Measurements from ENCODE around the gene PCCA. TPM values are rescaled to one million over a fixed set of nuclear protein-coding genes. Genes with fewer than 3 reads are reported as not detected.

The PCCA gene
- polyA plus RNA-seq, 1 of the 3 experiments (the other 2 are of a cell fraction) = 7.3 TPM

- ChIA-PET CTCF (interaction anchor here (0.6 to 2.5 kb wide), 5 partner anchors 10 to 18 kb away, joined by 3 to 11 read pairs (median 8); no protein-coding TSS in a partner anchor), POLR2A (no interaction called here)
- no peaks in the 10 kb centered on the region for H4K20me1 ChIP-seq (ENCODE audit: insufficient read depth)
- no peak overlapping the region for H3K4me3 ChIP-seq (ENCODE audit: low read depth in 2 of 2, low read length in 1 of 2)
- TF ChIP-seq USF1 (IDR thresholded peaks at IDR 0.05; ENCODE audit: borderline replicate concordance, low read depth) (no peak), TAF1 (IDR thresholded peaks at IDR 0.05; ENCODE audit: borderline replicate concordance, low read depth, low read length) (no peak), POLR2AphosphoS5 (IDR thresholded peaks at IDR 0.05; ENCODE audit: low read depth, low read length) (no peak), EZH2phosphoT487 (IDR thresholded peaks at IDR 0.05; ENCODE audit: borderline replicate concordance, low read depth) (no peak), EP300 (IDR thresholded peaks at IDR 0.05; ENCODE audit: borderline replicate concordance in 1 of 2, low read depth in 1 of 2, low read length in 1 of 2) (no peak), SIN3A (IDR thresholded peaks at IDR 0.05; ENCODE audit: borderline replicate concordance, low read depth, low read length) (no peak), CHD2 (IDR thresholded peaks at IDR 0.05; ENCODE audit: low read length, partially characterized antibody) (no peak), YY1 (IDR thresholded peaks at IDR 0.05; ENCODE audit: low read depth) (no peak), MXI1 (IDR thresholded peaks at IDR 0.05; ENCODE audit: low read depth, low read length) (no peak), FOXJ3 (CRISPR knock-in tag; IDR thresholded peaks at IDR 0.05) (no peak), NFIC (IDR thresholded peaks at IDR 0.05; ENCODE audit: borderline replicate concordance) (no peak), TEAD4 (IDR thresholded peaks at IDR 0.05; ENCODE audit: borderline replicate concordance, insufficient read depth) (no peak)
- H3K79me2 ChIP-seq (ENCODE audit: insufficient read depth) = no peaks in the 10 kb centered on the region
- DNase-seq = no peak
- no peak overlapping the region for H3K27ac ChIP-seq (ENCODE audit: low read depth in 2 of 2, low read length in 1 of 2)
- no peak overlapping the region for H3K4me2 ChIP-seq
- no peaks in the 10 kb centered on the region for H3K27me3 ChIP-seq (ENCODE audit: insufficient read depth)
- H3K9ac ChIP-seq = no peak overlapping the region
- no peaks in the 10 kb centered on the region for H3F3A ChIP-seq (replicated peaks; ENCODE audit: insufficient read depth)
- H3K4me1 ChIP-seq (ENCODE audit: control insufficient read depth in 1 of 2, insufficient read depth in 2 of 2, low read depth in 1 of 2, low read length in 1 of 2) = no peaks in the 10 kb centered on the region; a peak in 1 of 4 replicates
- H2AFZ ChIP-seq (ENCODE audit: low read depth) = no peak overlapping the region
- H3K9me2 ChIP-seq = no peaks in the 10 kb centered on the region
- 95% methylated on average over 21 of the region's 60 CpGs for WGBS (ENCODE audit: low lambda C conversion rate)
- peaks cover 3 to 23% of the 10 kb centered on the region in 2 experiments for H3K36me3 ChIP-seq (replicated peaks in 1 of 2; ENCODE audit: control insufficient read depth in 1 of 2, insufficient read depth in 2 of 2, low read length in 1 of 2)
- H3K9me3 ChIP-seq = no peaks in the 10 kb centered on the region
Observed at GRCh38 chr13:100532090-100532766, 443.3 kb downstream of the PCCA start.

GRCh38 chr13:100532836-100533435 lies 444.0 kb downstream of the PCCA start:
- ChIA-PET CTCF (interaction anchor here (0.6 to 2.0 kb wide), 3 partner anchors 9 to 18 kb away, joined by 3 to 8 read pairs (median 3); no protein-coding TSS in a partner anchor), POLR2A (no interaction called here)
- H3K27me3 ChIP-seq (ENCODE audit: insufficient read depth) = no peaks in the 10 kb centered on the region
- H3K79me2 ChIP-seq (ENCODE audit: insufficient read depth) = no peaks in the 10 kb centered on the region
- no peak overlapping the region for H3K4me2 ChIP-seq
- no peak overlapping the region for H2AFZ ChIP-seq (ENCODE audit: low read depth)
- no peaks in the 10 kb centered on the region for H3K9me2 ChIP-seq
- H3K9ac ChIP-seq = no peak overlapping the region
- H3K9me3 ChIP-seq = no peaks in the 10 kb centered on the region
- H3K4me1 ChIP-seq (ENCODE audit: control insufficient read depth in 1 of 2, insufficient read depth in 2 of 2, low read depth in 1 of 2, low read length in 1 of 2) = no peaks in the 10 kb centered on the region; a peak in 1 of 4 replicates
- TF ChIP-seq RXRA (IDR thresholded peaks at IDR 0.05; ENCODE audit: borderline replicate concordance, low read depth) (no peak), SMC3 (IDR thresholded peaks at IDR 0.05; ENCODE audit: low read depth, low read length) (no peak), MEF2A (IDR thresholded peaks at IDR 0.05; ENCODE audit: borderline replicate concordance, low read depth) (no peak), TCF12 (IDR thresholded peaks at IDR 0.05) (no peak), GATA2 (CRISPR knock-in tag; IDR thresholded peaks at IDR 0.05) (no peak), FOXM1 (IDR thresholded peaks at IDR 0.05; ENCODE audit: low read depth) (no peak)
- peaks cover 3 to 20% of the 10 kb centered on the region in 2 experiments for H3K36me3 ChIP-seq (replicated peaks in 1 of 2; ENCODE audit: control insufficient read depth in 1 of 2, insufficient read depth in 2 of 2, low read length in 1 of 2)
- no peaks in the 10 kb centered on the region for H3F3A ChIP-seq (replicated peaks; ENCODE audit: insufficient read depth)
- no peak overlapping the region for H3K27ac ChIP-seq (ENCODE audit: low read depth in 2 of 2, low read length in 1 of 2)
- H4K20me1 ChIP-seq (ENCODE audit: insufficient read depth) = no peaks in the 10 kb centered on the region
- 96% methylated on average over 13 of the region's 14 CpGs for WGBS (ENCODE audit: low lambda C conversion rate)
- DNase-seq = no peak
- no peak overlapping the region for H3K4me3 ChIP-seq (ENCODE audit: low read depth in 2 of 2, low read length in 1 of 2)
